HG03378 (cell line): Measurements from ENCODE around the gene PRM1.
A peak's percentile ranks its signal among the peaks of the same experiment; 100 is the strongest.

ENCODE experiments used
- ATAC-seq: cut with Tn5 transposase; IDR thresholded peaks from one replicate; pipeline ENCODE4 v1.9.1; 2021; ENCODE audit warnings: mild to moderate bottlenecking, moderate library complexity; ENCODE audit not compliant: unreplicated experiment

Gene PRM1, protein sequence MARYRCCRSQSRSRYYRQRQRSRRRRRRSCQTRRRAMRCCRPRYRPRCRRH

DNA sequence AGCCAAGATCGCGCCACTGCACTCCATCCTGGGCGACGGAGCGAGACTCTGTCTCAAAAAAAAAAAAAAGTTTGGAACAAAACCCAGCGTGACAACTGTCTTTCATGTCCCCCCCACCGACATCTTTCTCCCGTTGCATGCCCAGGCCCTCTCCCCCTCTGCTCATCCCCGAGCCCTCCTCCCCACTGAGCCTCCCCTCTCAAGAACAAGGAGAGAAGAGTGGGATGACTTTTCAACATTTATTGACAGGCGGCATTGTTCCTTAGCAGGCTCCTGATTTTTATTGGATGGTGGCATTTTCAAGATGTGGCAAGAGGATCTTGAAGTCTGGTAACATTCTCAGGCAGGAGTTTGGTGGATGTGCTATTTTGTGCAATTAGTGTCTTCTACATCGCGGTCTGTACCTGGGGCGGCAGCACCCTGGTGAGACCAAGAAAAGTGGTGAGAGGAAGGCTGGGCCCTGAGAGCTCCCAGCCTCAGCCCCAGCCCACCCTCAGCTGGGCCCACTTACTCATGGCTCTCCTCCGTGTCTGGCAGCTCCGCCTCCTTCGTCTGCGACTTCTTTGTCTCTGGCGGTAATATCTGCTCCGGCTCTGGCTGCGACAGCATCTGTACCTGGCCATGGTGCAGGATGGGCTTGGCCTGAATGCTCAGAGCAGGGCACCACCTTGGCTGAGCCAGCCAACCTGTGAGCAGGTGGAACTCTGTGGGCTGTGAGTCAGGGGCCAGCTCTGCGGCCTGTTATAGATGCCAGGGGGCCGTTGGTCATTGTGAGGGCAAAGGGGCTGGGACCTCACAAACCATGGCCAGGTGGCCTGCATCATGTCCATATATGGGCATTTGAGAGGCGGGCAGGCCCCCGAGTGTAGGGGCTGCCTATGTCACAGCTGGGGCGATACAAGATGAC lies at the start of gene PRM1:
TSS of gene PRM1 (minus strand) at position 715 of the 907 bp plus-strand sequence. CDS start at position 623, 92 bp downstream.
- no peak for ATAC-seq

DNA sequence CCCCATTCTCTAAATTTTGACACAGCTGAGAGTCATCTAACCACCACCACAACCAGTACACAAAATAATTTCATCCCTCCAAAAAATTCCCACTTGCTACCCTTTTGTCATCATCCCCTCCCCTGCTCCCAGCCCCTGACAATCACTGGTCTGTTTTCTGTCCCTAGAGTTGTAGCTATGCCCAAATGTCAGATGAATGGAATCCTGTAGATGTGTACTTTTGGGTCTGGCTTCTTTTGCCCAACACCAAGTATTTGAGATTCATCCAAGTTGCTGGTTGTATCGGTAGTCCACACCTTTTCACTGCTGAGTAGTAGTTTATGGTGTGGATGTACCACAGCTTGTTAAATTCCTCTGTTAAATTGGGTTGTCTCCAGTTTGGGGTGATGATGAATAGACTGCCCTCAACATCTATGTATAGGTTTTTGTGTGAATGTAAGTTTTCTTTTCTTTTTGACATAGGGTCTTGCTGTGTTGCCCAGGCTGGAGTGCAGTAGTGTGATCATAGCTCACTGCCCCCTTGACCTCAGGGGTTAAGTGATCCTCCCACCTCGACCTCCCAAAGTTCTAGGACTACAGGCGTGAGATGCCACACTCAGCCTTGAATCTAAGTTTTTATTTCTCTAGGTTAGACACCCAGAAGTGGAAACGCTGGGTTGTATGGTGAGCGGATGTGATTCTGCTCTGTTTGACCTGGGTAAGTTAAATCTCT lies 49.6 kb upstream of the PRM1 start:
- ATAC-seq, result no peak

DNA sequence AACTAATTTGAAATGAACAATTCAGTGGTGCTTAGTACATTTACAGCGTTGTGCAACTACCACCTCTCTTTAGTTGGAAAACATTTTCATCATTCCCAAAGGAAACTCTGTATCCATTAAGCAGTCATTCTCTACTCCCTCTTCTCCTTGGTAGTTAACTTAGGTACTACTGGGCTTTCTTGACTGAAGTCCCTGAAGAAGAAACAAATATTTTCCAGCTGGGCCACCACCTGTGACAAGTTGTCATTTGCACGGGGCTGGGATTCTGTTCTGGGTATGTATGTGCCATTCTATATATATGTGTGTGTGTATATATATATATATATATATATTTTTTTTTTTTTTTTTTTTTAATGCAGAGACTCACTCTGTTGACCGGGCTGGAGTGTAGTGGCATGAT lies 48.8 kb upstream of the PRM1 start:
- ATAC-seq, result no peak

DNA sequence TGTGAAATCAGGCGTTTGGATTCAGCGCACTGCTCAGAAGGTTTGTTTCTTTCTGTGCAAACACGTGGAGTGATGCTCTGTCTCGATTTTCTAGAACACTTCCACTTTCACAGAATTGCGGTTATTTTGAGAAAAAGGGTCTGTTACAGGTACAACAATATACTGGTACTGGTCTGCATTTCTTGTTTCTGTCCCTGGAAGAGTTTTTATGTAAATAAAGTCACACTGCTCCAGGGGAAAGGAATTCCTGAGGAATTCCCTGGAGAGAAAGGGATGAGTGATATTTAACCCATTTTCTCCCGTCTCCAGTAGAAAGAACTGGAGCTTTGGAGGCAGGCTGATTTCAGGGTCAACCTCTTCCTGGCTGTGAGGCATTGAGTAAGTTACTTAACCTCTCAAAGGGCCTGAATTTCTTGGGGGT lies 48.0 kb upstream of the PRM1 start:
- ATAC-seq, result no peak

DNA sequence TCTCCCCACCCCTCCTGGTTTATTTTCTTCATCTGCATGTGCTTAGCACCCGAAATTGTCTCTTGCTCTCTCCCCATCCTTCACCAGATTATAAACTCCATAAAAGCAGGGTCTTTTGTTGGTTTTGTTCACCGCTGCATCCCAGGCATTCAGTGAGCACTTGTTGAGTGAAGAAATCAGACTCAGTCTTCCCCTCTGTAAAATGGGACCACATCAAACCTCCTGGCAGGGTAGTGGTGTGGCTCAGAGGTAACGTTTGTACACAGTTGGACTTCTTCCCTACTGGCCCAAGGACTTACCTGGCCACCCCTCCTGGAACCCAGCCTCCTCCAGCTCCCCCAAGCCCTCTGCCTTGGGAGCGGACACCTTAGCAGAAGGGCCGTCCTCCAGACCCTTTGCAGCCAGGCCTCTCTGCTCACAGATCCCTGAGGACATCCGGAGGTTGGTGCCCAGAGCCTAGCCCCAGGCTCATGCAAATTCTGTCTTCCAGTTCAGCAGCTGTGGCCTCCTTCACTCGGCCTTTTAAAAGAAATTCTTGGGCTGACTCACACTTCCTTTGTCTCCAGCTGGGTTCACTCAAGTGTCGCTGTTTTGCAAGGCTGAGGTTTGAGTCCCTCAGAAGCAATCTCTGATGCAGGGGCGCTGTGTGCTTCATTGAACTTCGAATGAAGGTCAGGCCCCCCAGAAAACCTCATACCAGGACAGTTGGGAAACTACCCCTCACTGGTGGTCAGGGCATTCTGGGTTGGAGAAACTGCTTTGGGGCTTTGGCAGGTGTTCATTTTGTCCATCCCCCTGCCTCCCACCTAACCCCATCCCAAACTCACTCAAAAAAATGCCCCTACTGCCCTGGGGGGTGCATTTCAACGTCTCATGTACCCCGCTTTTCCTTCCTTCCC lies 47.3 kb upstream of the PRM1 start:
- peak; percentile 83 for ATAC-seq

DNA sequence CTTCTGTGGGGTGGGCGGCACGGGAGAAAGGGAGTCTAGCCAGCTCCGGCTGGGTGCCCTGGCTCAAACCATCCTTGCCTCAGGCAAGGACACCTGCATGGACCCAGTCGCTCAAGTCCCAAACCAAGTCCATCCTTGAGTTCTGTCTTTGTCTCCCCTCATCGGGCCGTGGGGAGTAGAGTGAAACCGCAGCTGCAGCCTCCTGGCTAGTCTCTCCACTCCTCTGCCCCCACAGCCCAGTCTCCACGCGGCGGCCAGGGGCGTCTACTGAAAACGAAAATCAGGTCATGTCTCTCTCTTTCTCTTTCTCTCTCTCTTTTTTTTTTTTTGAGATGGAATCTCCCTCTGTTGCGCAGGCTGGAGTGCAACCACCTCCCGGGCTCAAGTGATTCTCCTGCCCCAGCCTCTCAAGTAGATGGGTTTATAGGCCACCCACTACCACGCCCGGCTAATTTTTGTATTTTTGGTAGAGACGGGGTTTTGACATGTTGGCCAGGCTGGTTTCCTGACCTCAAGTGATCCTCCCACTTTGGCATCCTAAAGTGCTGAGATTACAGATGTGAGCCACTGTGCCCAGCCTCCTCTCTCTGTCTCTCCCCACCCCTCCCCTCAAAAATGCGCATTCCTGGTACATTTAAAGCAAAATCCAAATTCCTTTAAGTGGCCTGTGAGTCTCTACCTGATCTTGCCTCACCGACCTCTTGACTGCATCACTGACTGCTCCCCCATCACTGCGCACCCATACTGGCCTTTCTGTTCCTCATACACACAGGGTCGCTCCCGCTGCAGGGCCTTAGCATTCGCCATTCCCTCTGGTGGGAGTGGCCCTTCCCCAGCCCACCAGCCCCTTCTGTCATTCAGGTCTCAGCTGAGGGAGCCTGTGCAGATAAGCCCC lies 46.4 kb upstream of the PRM1 start:
- ATAC-seq, result no peak

DNA sequence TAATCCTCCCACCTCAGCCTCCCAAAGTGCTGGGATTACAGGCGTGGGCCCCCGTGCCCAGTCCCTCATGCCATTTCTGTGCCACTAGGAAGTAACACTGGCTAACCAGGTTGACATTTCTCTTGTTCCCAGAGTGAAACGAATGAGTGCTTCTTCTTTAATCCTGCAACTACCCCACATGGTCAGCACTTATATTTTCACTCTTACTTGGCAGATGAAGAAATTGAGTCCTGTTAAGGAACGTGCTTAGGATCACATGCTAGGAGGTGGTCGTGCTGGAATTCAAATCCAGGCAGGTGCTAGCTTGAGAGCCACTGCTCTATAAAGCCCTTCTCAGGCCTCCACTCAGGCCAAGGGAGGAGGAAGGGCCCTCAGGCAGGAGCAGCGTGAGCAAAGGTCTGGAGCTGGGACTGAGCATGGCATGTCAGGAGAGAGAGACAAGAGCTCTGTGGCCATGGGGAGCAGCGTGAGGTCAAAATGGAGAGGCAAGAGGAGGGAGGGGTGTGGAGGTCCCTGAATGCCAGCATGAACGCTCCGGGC lies 45.7 kb upstream of the PRM1 start:
- ATAC-seq, result no peak

DNA sequence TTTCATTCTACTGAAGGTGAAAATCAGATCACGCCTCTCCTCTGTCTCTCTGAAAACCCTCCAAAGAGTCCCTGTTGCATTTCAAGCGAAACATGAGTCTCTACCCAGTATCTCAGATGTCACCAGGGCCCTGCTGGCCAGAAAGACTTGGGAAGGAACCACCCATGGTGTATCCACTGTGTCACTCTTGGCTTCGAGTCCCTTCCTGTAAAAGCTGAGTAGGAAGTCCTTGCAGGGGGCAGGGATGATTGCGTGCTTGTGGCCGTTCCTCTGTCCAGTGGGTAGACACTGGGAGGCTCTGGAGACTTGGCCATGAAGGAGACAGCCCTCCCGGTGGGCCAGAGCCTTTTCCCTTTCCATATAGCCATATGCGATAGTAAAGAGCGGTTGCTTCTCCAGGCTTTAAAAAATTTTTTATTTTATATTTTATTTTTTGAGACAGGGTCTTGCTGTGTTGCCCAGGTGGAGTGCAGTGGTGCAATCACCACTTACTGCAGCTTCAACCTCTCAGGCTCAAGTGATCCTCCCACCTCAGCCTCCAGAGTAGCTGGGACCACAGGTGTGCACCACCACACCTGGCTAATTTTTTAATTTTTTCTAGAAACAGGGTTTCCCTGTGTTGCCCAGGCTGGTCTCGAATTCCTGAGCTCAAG lies 45.1 kb upstream of the PRM1 start:
- no peak for ATAC-seq

DNA sequence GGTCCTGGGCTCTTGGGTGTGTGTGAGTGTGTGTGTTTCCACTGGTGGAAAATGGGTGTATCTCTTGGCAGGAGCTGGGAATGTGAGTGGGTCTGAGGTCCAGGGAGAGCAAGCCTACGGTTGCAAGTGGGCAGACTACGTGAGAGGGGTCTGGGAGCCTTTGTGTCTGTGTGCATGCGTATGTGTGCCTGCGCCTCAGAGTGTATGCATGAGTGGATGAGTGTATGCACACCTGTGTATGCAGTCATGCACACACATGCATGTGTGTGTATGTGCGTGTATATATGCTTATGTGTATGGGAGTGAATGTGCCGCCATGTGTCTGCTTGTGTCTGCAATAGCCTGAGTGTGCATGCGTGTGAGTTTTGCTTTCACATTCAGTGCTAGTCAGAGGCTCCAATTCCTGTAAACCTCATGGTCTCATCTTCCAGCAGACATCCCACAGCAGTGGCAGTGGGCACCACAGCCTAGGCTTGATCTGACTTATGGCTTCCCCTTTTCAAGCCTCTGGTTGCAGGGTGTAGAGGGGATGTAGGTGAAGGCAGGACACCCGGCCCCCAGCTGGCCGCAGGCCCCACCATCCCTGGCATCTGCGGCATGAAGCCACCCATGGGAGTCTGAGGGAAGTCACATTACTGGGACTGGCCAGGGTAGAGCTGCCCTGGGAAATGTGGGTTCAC lies 44.4 kb upstream of the PRM1 start:
- no peak for ATAC-seq

DNA sequence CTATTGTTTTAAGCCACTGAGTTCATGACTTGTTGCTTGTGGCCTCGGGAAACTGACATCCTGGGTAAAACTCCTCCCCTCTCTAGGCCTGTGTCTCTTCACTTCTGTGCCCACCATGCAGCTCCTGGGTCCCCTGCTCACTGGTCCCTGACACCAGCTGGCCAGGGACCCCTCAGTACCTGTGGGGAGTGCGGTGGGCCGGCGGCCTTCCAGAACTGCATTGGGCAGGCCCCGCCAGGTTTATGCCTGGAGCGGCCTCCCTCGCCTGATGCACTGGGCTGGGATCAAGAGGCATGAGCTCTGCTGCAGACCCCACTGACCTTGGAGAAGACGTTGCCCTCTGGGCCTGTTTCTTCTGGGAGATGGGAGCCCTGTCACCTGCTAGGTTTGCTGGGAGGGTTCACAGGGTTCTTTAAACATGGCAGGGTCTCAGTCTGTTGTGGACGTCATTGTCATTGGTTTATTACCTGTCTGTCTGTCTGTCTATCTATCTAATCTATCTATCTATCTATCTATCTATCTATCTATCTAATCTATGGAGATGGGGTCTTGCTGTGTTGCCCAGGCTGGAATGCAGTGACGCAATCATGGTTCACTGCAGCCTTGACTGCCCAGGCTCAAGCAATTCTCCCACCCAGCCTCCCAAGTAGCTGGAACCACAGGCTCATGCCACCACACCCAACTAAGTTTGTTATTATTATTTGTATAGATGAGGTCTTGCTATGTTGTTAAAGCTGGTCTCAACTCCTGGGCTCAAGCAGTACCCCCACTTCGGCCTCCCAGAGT lies 42.6 kb upstream of the PRM1 start:
- ATAC-seq, result no peak

DNA sequence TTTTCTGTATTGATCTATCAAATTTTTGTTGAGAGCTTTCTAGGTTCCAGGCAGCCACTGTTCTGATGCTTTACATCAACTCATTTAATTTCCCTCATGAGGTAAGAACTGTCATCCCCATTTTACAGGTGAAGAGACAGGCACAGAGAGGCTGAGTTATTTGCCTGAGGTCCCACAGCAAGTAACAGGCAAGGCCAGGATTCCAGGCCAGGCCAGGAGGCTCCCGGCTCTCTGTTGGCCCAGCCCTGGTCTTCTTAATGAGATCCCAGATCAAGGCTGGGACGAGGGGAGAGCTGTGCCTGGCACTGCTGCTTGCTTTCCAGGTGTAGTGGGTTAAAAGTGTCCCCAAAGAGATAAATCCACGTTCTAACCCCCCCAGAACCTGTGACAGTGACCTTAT lies 41.7 kb upstream of the PRM1 start:
- no peak for ATAC-seq

DNA sequence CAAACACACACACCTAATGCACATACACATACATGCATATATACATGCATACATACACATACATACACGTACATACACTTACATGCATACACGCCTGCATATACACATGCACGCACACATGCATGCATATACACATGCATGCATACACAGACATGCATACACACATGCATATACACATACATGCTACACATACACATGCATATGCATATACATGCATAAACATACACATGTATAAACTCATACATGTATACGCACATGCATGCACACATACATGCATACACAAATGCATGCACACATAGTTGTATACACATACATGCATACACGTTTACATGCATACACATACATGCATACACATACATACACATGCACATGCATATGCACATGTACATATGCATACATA lies 40.5 kb upstream of the PRM1 start:
- no peak for ATAC-seq

DNA sequence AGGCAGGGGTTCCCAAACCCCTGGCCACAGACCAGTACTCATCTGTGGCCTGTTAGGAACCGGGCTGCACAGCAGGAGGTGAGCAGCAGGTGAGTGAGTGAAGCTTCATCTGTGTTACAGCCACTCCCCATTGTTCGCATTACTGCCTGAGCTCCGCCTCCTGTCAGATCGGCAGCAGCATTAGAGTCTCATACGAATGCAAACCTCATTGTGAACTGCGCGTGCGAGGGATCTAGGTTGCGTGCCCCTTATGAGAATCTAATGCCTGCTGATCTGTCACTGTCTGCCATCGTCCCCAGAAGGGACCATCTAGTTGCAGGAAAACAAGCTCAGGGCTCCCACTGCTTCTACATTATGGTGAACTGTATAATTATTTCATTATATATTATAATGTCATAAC lies 39.0 kb upstream of the PRM1 start:
- ATAC-seq, result no peak

DNA sequence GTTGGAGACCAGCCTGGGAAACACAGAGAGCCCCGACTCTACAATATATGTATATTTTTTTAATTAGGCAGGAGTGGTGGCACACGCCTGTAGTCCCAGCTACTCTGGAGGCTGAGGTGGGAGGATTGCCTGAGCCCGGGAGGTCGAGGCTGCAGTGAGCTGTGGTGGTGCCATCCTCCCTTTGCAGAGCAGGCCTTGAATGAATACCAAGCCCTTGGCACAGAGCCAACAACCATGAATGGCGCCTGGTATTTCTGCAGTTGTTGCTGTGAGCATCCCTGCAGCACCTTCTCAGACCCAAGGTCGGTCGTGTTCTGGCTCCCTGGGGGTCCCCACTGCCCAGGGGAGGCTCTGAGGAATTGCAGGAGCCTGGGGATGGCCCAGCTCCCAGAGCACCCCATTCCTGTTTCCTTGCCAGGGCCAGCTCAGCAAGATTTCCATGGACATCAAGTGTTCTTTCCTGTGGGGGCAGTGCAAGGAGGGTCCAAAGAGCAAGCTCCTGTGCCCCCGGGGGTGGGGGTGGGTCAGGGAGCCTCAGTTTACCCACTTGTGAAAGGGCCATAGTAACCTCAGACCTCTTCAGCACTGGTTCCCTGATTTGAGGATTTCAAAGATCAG lies 38.5 kb upstream of the PRM1 start:
- no peak for ATAC-seq

DNA sequence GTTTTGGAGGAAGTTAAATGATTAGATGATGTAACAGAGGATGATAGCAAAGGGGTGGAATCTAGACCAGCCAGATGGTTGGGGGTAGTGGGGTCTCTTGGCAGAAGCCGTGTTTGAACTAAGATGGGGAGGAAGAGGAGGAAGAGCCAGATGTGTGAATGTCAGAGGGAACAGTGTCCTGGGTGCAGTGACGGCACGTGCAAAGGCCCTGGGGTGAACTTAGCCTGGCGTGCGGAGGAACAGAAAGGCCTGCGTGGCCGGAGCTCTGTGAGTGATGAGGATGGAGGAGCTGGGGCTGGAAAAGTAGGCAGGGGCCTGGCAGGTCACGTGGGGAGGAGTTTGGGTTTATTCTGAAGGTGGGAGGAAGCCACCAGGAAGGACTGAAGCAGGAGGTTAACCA lies 37.7 kb upstream of the PRM1 start:
- ATAC-seq, result no peak

DNA sequence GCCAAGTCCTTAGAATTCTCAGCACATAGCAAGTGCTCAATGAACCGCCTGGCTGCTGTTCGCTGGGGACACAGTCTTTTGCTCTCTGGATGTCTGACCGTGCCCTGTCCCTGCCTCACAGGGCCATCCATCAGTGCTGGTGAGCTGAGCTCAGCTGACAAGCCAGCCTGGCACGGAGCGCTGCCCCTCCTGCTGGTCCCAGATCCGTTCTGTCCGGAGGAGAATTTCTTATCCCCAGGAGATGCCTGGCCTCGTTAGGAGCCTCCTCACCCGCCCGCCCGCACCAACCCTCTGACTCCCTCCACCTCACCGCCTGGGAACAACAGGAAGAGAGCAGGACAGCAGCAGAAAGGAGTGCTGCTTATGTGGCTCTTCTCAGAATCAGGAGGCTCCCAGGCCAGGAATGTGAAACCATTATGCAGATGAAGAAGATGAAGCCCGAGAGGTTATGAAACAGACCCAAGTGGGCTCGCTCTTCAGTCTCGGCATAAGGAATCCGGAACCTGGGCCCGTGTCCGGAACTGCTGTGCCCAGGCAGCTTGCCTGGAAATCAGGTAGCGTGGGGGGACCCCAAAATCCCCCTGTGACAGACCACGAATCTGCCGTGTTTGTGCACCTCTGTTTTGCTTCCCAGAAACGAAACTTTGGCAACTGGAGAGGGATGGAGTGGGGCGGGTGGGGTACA lies 35.3 kb upstream of the PRM1 start:
- ATAC-seq, result no peak

DNA sequence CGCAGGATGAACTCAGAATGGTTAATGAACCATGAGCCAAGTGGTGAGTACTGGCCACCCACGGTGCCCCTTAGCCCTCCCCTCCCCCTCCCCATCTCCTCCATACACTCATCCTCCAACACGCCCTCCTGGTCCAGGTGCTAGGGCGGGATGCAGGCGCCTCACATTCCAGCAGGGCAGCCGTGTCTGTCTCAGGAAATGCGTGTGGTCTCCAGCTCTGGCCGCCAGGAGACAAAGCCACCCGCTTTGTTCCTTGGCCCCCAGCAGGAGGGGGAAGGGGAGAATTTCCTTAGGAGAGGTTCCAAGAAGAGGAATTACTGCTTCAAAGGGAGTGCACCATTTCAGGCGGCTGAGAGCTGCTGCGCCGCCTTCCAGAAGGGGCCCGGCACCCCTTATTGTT lies 34.4 kb upstream of the PRM1 start:
- no peak for ATAC-seq
